SU-DHL-6 (cell line): ENCODE measurements around the gene DRD3.

ENCODE experiments used
- CTCF ChIP-seq: fragments of 200-600 bp; sonication (generic); IDR thresholded peaks from one replicate; pipeline ENCODE4 v1.5.1; 2017; ENCODE audit warnings: antibody characterized with exemption, mild to moderate bottlenecking, low read length, moderate library complexity; ENCODE audit not compliant: insufficient read depth, poor library complexity, severe bottlenecking
- EZH2phosphoT487 ChIP-seq: fragments of 200-600 bp; sonication (generic), shearing (Covaris generic); conservative IDR thresholded peaks from 2 replicates; pipeline ENCODE4 v1.6.1; 2018; ENCODE audit warnings: mild to moderate bottlenecking, antibody characterized with exemption, low read length, moderate library complexity, mixed read lengths

- TF ChIP-seq CTCF (no peak), EZH2phosphoT487 (no peak)
These were observed 52.4 kb downstream of the DRD3 start for GRCh38 chr3:114126461-114126860.
